HG02973 (cell line): Measurements from ENCODE around the gene VMP1.
"Not testable (repeated sequence)": the region's sequence is repeated elsewhere in the genome, so short reads cannot be mapped to it uniquely, and the experiment has no call there.

Source experiments
- ATAC-seq: cut with Tn5 transposase; IDR thresholded peaks from one replicate; pipeline ENCODE4 v1.9.1; 2021; ENCODE audit warnings: moderate library complexity; ENCODE audit not compliant: unreplicated experiment

Gene VMP1

GRCh38 chr17:59856859-59857794, 149.7 kb downstream of the VMP1 start:
- ATAC-seq = no peak

GRCh38 chr17:59858167-59858816, 150.8 kb downstream of the VMP1 start:
- ATAC-seq = no peak

- ATAC-seq = no peak
Observed at GRCh38 chr17:59858932-59859331, 151.5 kb downstream of the VMP1 start.

GRCh38 chr17:59859444-59860025, 152.1 kb downstream of the VMP1 start:
- ATAC-seq = no peak

- ATAC-seq = no peak
Observed at GRCh38 chr17:59863616-59864015, 156.2 kb downstream of the VMP1 start.

- no peak for ATAC-seq
Observed at GRCh38 chr17:59869941-59870218, 162.4 kb downstream of the VMP1 start.

- ATAC-seq = no peak
Observed at GRCh38 chr17:59870482-59870881, 163.0 kb downstream of the VMP1 start.

- ATAC-seq = no peak
Observed at GRCh38 chr17:59872351-59872750, 164.9 kb downstream of the VMP1 start.

- not testable (repeated sequence) for ATAC-seq
Observed at GRCh38 chr17:59873414-59873813, 166.0 kb downstream of the VMP1 start.

GRCh38 chr17:59874376-59874775, 166.9 kb downstream of the VMP1 start:
- no peak for ATAC-seq

GRCh38 chr17:59876107-59876506, 168.7 kb downstream of the VMP1 start:
- no peak for ATAC-seq

- no peak for ATAC-seq
Observed at GRCh38 chr17:59877965-59878364, 170.5 kb downstream of the VMP1 start.

GRCh38 chr17:59878624-59879023, 171.2 kb downstream of the VMP1 start:
- no peak for ATAC-seq

- ATAC-seq = no peak
Observed at GRCh38 chr17:59884861-59885260, 177.4 kb downstream of the VMP1 start.

GRCh38 chr17:59888145-59888750, 180.8 kb downstream of the VMP1 start:
- no peak for ATAC-seq

- ATAC-seq = no peak
Observed at GRCh38 chr17:59890720-59891119, 183.3 kb downstream of the VMP1 start.
